ENCODE measurements around the gene C19orf81. TPM values are rescaled to one million over a fixed set of nuclear protein-coding genes. Genes with fewer than 3 reads are reported as not detected.
"Not testable (repeated sequence)": the region's sequence is repeated elsewhere in the genome, so short reads cannot be mapped to it uniquely, and the experiment has no call there.

C19orf81 gene
- total RNA-seq: not detected in 2 replicates
- long read RNA-seq: 0 reads

DNA sequence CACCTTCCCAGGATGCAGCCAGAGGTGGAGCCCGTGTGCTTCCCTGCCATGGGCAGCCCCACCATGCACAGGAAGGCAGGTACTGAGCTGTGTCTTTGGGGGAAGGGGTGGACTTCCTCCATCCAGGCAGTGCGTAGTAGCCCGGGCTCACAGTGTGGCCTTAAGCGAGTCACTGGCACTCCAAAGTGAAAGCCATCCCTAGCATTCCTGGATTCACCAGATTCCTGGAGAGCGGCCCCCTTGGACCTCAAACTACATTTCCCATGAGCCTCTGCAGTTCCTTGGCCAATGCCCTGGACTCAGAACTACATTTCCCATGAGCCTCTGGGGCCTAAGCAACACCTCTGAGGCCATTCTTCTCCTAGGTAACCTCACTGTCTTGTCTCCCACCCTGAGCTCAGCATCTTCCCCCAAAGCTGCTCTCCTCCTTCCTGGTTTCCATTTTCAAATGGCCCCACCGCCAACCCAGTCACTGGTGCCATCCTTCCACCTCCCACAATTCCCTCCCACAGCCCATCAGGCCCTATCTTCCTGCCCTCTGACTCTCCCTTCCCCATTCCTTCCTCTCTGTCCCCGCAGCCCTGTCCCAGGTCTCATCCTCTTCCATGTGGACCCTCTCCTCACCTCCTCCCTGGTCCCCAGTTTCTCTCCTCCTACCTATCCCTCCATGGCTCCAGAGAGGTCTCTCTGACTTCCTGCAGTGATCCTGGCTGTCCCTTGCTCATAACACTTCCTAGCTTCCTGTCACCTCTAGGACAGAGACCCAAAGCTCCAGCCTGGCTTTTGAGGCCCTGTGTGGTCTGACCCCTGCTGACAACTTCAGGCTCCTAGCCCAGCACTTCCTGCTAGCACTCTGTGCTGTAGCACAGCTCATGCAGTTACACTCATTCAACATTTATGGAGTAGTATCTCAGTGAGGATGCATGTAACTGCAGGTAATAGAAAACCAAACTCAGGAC is at the start of gene C19orf81:
Gene C19orf81, plus strand, starts transcription at position 13 of the 959 bp plus-strand sequence. Its CDS starts 0 bp downstream, at position 13.
- Mint-ChIP-seq H3K27ac (ENCODE audit: unreplicated experiment) (no peak within 1 kb of the TSS), H3K36me3 (ENCODE audit: unreplicated experiment) (no peaks in the 10 kb centered on the region), H3K4me1 (ENCODE audit: unreplicated experiment) (no peaks in the 10 kb centered on the region), H3K27me3 (ENCODE audit: unreplicated experiment) (no peaks in the 10 kb centered on the region), H3K9me3 (ENCODE audit: unreplicated experiment) (no peaks in the 10 kb centered on the region), H3K4me3 (ENCODE audit: unreplicated experiment) (no peak within 1 kb of the TSS)
- TF ChIP-seq, protein P1, sequence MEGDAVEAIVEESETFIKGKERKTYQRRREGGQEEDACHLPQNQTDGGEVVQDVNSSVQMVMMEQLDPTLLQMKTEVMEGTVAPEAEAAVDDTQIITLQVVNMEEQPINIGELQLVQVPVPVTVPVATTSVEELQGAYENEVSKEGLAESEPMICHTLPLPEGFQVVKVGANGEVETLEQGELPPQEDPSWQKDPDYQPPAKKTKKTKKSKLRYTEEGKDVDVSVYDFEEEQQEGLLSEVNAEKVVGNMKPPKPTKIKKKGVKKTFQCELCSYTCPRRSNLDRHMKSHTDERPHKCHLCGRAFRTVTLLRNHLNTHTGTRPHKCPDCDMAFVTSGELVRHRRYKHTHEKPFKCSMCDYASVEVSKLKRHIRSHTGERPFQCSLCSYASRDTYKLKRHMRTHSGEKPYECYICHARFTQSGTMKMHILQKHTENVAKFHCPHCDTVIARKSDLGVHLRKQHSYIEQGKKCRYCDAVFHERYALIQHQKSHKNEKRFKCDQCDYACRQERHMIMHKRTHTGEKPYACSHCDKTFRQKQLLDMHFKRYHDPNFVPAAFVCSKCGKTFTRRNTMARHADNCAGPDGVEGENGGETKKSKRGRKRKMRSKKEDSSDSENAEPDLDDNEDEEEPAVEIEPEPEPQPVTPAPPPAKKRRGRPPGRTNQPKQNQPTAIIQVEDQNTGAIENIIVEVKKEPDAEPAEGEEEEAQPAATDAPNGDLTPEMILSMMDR (IDR thresholded peaks at IDR 0.05): no peak
- DNase-seq (ENCODE audit: extremely low spot score, unreplicated experiment): no peak

DNA sequence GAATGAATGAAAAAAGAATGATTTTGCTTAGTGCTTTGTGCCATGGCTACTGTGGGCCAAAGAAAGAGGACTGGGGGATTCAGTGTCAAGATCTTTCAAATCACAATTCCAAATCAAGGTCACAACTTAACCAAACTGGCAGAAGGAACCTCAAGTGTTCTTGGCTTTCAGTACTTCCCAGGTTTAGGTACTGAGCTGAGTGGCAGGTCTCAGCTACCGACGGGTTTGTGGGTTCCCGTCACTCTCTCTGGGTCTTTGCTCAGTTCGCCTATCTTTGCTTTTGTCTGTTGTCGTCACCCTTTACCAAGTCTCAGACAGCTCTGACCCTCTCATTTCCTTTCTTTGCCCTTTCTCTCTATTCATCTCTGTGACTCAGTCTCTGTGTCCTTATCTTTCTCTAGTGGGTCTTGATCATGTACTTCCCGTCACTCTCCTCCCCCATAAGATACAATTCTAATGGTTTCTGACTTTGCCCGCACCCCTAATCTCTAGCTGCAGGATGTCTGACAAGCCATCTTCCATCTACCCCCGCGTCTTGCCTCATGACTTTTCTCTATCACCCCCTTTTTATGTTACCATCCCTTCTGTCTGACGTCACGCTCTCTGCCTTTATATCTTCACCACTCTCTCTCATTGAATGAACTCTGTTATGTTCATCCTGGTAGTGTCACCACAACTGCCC is 47.7 kb upstream of the C19orf81 start:
- Mint-ChIP-seq H3K27ac (ENCODE audit: unreplicated experiment) (no peak overlapping the region), H3K36me3 (ENCODE audit: unreplicated experiment) (no peaks in the 10 kb centered on the region), H3K4me3 (ENCODE audit: unreplicated experiment) (no peak overlapping the region), H3K4me1 (ENCODE audit: unreplicated experiment) (no peaks in the 10 kb centered on the region), H3K9me3 (ENCODE audit: unreplicated experiment) (no peaks in the 10 kb centered on the region), H3K27me3 (ENCODE audit: unreplicated experiment) (peaks cover 2% of the 10 kb centered on the region)
- TF ChIP-seq, protein P1 (IDR thresholded peaks at IDR 0.05): no peak
- no peak for DNase-seq (ENCODE audit: extremely low spot score, unreplicated experiment)

DNA sequence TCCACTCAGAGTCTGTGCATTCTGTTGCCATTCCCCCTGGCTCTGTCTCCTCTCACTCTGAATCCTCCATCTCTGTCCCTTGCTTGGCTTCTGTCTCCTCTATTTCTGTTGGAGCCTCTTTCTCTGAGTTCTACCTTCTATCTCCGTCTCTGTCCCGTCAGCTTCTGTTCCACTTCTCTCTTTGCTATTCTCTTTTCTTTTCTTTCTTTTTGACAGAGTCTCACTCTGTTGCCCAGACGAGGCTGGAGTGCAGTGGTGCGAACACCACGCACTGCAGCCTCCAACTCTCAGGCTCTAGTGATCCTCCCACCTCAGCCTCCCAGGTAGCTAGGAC is 47.2 kb upstream of the C19orf81 start:
- TF ChIP-seq, protein P1 (IDR thresholded peaks at IDR 0.05): no peak
- no peaks in the 10 kb centered on the region for H3K4me1 Mint-ChIP-seq (ENCODE audit: unreplicated experiment)
- H3K36me3 Mint-ChIP-seq (ENCODE audit: unreplicated experiment): no peaks in the 10 kb centered on the region
- H3K27me3 Mint-ChIP-seq (ENCODE audit: unreplicated experiment): peaks cover 2% of the 10 kb centered on the region
- no peak overlapping the region for H3K4me3 Mint-ChIP-seq (ENCODE audit: unreplicated experiment)
- DNase-seq (ENCODE audit: extremely low spot score, unreplicated experiment): no peak
- H3K9me3 Mint-ChIP-seq (ENCODE audit: unreplicated experiment): no peaks in the 10 kb centered on the region
- no peak overlapping the region for H3K27ac Mint-ChIP-seq (ENCODE audit: unreplicated experiment)

DNA sequence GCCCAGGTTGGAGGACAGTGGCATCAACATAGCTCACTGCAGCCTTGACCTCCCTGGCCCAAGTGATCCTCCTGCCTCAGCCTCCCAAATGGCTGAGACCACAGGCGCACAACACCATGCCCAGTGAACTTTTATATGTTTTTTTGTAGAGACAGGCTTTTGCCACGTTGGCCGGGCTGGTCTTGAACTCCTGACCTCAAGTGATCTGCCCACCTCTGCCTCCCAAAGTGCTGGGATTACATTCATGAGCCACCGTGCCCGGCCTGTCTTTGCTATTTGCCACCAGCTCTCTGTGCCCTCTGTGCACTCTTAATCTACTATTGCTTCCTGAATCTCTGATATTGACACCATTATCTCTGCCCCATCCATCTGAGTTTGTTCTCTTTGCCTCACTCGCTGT is 46.7 kb upstream of the C19orf81 start:
- Mint-ChIP-seq H3K36me3 (ENCODE audit: unreplicated experiment) (no peaks in the 10 kb centered on the region), H3K4me3 (ENCODE audit: unreplicated experiment) (no peak overlapping the region), H3K4me1 (ENCODE audit: unreplicated experiment) (no peaks in the 10 kb centered on the region), H3K27me3 (ENCODE audit: unreplicated experiment) (peaks cover 2% of the 10 kb centered on the region), H3K27ac (ENCODE audit: unreplicated experiment) (no peak overlapping the region), H3K9me3 (ENCODE audit: unreplicated experiment) (no peaks in the 10 kb centered on the region)
- DNase-seq (ENCODE audit: extremely low spot score, unreplicated experiment): no peak
- TF ChIP-seq, protein P1 (IDR thresholded peaks at IDR 0.05): no peak

DNA sequence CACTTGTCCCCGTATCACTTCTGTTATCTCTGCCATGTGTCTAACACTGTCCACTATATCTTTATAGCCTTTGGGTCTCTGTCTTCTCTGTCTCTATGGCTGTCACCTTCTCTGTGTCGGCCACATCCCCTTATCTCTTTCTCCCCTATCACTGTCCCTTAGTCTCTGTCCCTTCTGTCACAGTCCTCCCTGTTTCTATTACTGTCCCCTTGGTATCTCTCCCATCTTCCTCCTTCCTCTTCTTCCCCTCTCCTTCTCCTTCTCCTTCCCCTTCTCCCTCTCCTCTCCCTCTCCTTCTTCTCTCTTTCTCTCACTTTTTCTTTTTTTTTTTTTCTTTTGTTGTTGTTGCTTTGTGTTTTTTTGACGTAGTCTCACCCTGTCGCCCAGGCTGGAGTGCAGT is 46.3 kb upstream of the C19orf81 start:
- H3K4me3 Mint-ChIP-seq (ENCODE audit: unreplicated experiment): no peak overlapping the region
- no peak for DNase-seq (ENCODE audit: extremely low spot score, unreplicated experiment)
- TF ChIP-seq, protein P1 (IDR thresholded peaks at IDR 0.05): no peak
- no peak overlapping the region for H3K27ac Mint-ChIP-seq (ENCODE audit: unreplicated experiment)
- no peaks in the 10 kb centered on the region for H3K9me3 Mint-ChIP-seq (ENCODE audit: unreplicated experiment)
- H3K27me3 Mint-ChIP-seq (ENCODE audit: unreplicated experiment): peaks cover 2% of the 10 kb centered on the region
- no peaks in the 10 kb centered on the region for H3K36me3 Mint-ChIP-seq (ENCODE audit: unreplicated experiment)
- H3K4me1 Mint-ChIP-seq (ENCODE audit: unreplicated experiment): no peaks in the 10 kb centered on the region

DNA sequence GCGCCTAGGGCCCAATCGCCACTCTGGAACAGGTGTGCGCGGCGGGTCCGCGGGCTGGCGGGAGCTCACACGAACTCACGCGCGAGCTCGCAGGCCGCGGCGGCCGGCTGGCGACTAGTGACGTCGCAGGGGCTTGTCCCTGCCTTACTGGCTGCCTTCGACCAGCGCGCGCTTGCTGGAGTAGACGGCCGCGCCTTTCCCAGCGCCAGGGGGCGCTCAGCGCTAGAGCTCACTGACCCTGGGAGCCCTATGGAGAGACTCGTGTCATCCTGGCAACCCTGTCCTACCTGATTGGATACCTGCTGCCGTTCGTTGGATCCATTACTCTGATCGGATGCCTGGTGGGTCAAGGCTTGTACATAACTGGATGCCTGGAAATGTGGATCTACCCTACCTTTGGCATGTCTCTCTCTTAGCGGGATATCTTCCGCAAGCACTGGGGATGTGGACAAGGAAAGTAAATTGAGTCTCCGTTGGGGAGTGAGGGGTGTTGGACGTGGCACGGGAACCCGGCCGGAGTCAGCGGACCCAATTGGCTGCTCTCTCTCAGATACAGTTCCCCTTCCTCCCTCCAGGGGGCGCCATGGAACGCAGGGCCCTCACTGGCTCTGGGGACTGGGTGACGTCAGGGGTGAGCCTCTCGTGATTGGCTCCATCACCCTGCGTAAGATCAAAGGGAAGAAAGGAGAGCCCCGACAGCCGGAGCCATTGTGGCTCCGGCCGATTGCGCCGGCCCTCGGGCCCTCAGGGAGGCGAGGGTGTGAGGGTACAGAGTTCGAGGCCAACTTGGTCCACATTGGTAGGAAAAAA is 44.8 kb upstream of the C19orf81 start:
- not testable (repeated sequence) for H3K4me1 Mint-ChIP-seq (ENCODE audit: unreplicated experiment); H3K27me3 Mint-ChIP-seq (ENCODE audit: unreplicated experiment); H3K36me3 Mint-ChIP-seq (ENCODE audit: unreplicated experiment); H3K9me3 Mint-ChIP-seq (ENCODE audit: unreplicated experiment); H3K27ac Mint-ChIP-seq (ENCODE audit: unreplicated experiment); DNase-seq (ENCODE audit: extremely low spot score, unreplicated experiment); H3K4me3 Mint-ChIP-seq (ENCODE audit: unreplicated experiment)
